CD8-positive, alpha-beta memory T cell (primary cell): ENCODE data around the gene GASK1A. TPM values are rescaled to one million over a fixed set of nuclear protein-coding genes. Genes with fewer than 3 reads are reported as not detected.

Experiments used
- CTCF ChIA-PET: fragments of 350-600 bp; sonication (Branson Sonifier 250); formaldehyde crosslinking; loops from one replicate; lab custom pipeline; 2021; ENCODE audit warnings: antibody characterized with exemption; lab: Charles Lee
- POLR2A ChIA-PET: fragments of 350-600 bp; sonication (Branson Sonifier 250); formaldehyde crosslinking; loops from one replicate; lab custom pipeline; 2021; ENCODE audit warnings: antibody characterized with exemption; lab: Charles Lee
- DNase-seq, 5 donors: peaks; one replicate each; pipeline versions ENCODE4 v3.0.0 to v3.0.0-alpha.2; 2020 to 2022; ENCODE audit warnings: mixed read lengths in 1 of 5
- H3K27ac ChIP-seq: one replicate; pipeline ENCODE4 v1.7.0; 2013; ENCODE audit warnings: low read depth, mild to moderate bottlenecking, low read length, moderate library complexity
- H3K27me3 ChIP-seq: 2 replicates; pipeline ENCODE4 v1.7.0; 2013; ENCODE audit warnings: low read length, mild to moderate bottlenecking; ENCODE audit not compliant: insufficient read depth, poor library complexity, severe bottlenecking
- H3K36me3 ChIP-seq: 2 replicates; pipeline ENCODE4 v1.7.0; 2013; ENCODE audit warnings: mild to moderate bottlenecking, low read length, moderate library complexity; ENCODE audit not compliant: insufficient read depth
- H3K4me1 ChIP-seq: 2 replicates; pipeline ENCODE4 v1.7.0; 2013; ENCODE audit warnings: mild to moderate bottlenecking, low read length, moderate library complexity; ENCODE audit not compliant: insufficient read depth
- H3K4me3 ChIP-seq: 2 replicates; pipeline ENCODE4 v1.7.0; 2013; ENCODE audit warnings: mild to moderate bottlenecking, low read length
- H3K9me3 ChIP-seq: 2 replicates; pipeline ENCODE4 v1.7.0; 2013; ENCODE audit warnings: mild to moderate bottlenecking, low read length
- H3K27ac Mint-ChIP-seq, 8 donors: one replicate each; pipeline ENCODE4 v1.8.0; 2020 to 2021; ENCODE audit warnings: mixed read lengths in 8 of 8, mild to moderate bottlenecking in 6 of 8, inconsistent platforms in 3 of 8, moderate library complexity in 3 of 8
- H3K27me3 Mint-ChIP-seq, 2 donors: one replicate each; pipeline ENCODE4 v1.8.0; 2020 to 2021; ENCODE audit warnings: mixed read lengths in 2 of 2, mild to moderate bottlenecking in 1 of 2, moderate library complexity in 1 of 2
- H3K36me3 Mint-ChIP-seq, 3 donors: one replicate each; pipeline ENCODE4 v1.8.0; 2020 to 2021; ENCODE audit warnings: mixed read lengths in 3 of 3, inconsistent platforms in 1 of 3, mild to moderate bottlenecking in 1 of 3
- H3K4me1 Mint-ChIP-seq, 3 donors: one replicate each; pipeline ENCODE4 v1.8.0; 2020 to 2021; ENCODE audit warnings: mixed read lengths in 3 of 3, inconsistent platforms in 1 of 3, mild to moderate bottlenecking in 1 of 3
- H3K4me3 Mint-ChIP-seq, 7 donors: one replicate each; pipeline ENCODE4 v1.8.0; 2020 to 2021; ENCODE audit warnings: mixed read lengths in 7 of 7, mild to moderate bottlenecking in 6 of 7, moderate library complexity in 4 of 7, inconsistent platforms in 2 of 7
- H3K9me3 Mint-ChIP-seq, 5 donors: one replicate each; pipeline ENCODE4 v1.8.0; 2020 to 2022; ENCODE audit warnings: mixed read lengths in 5 of 5, mild to moderate bottlenecking in 3 of 5, moderate library complexity in 2 of 5, inconsistent platforms in 1 of 5
- polyA plus RNA-seq: library from polyadenylated mRNA; unstranded; fragments of 300-500 nt; fragmentation: Illumina TruSeq; gene quantifications from one replicate; pipeline ENCODE4 v1.2.3, GENCODE V29; 2021
- total RNA-seq, 2 experiments: library from RNA; stranded (reverse); gene quantifications; one replicate each; pipeline ENCODE4 v1.2.3, GENCODE V29; 2021

Gene GASK1A
- total and polyA plus RNA-seq, 3 experiments from 2014 or later = not detected

DNA sequence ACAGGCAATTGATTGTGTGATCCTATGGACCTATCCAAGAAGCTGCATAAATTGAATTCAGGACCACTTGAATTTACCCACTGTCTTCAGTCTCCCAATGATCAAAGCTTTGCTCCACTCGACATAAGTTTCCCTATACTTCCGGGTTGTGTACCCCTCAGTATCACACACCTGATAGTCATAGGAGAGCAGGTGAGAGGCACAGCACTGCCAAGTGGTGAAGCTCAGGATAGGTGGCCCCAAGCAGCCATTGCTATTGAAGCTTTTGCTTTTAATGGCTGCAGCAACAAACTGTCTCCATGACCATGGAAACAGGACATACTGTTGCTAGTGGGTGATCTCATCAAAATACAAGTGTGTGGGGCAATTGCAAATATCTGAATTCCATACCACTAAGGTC, 27.7 kb downstream of the GASK1A start:
- H3K9me3 ChIP-seq = peaks cover 4% of the 10 kb centered on the region
- no peaks in the 10 kb centered on the region for H3K36me3 ChIP-seq
- Mint-ChIP-seq H3K9me3 (peaks cover 0 to 6% (median 3%) of the 10 kb centered on the region in 5 donors), H3K27ac (no peak overlapping the region), H3K36me3 (peaks cover 0 to 6% (median 0%) of the 10 kb centered on the region in 3 donors), H3K27me3 (peaks cover 3 to 7% of the 10 kb centered on the region in 2 donors), H3K4me3 (no peak overlapping the region), H3K4me1 (peaks cover 0 to 9% (median 0%) of the 10 kb centered on the region in 3 donors)
- no peak overlapping the region for H3K4me3 ChIP-seq
- POLR2A ChIA-PET = no interaction called here
- CTCF ChIA-PET = interaction anchor here (0.6 kb wide), 1 partner anchor 217 kb away, joined by 3 read pairs; no protein-coding TSS in a partner anchor
- DNase-seq = no peak
- H3K27me3 ChIP-seq = no peaks in the 10 kb centered on the region
- no peak overlapping the region for H3K27ac ChIP-seq
- no peaks in the 10 kb centered on the region for H3K4me1 ChIP-seq

DNA sequence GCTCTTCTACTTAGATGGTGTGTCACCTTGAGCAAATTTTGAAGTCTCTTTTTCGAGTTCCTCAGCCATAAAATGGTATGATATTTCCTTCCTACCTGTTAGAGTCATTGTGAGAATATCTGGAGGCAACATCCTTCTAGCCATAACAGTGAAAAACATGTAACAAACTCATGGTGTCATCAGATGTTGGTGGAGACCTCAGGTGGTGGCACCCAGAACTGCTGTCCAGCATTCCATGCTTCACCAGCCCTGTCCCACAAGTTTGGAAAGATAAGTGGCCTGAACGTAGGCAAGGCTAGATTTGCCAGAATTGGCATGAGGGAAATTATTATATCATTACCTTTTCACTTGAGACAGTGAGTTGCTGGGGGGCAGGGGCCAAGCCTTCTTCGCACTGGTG, 30.4 kb downstream of the GASK1A start:
- POLR2A ChIA-PET = no interaction called here
- H3K27ac ChIP-seq = no peak overlapping the region
- Mint-ChIP-seq H3K4me3 (no peak overlapping the region), H3K9me3 (peaks cover 0 to 6% (median 3%) of the 10 kb centered on the region in 5 donors), H3K27ac (no peak overlapping the region), H3K36me3 (peaks cover 0 to 6% (median 0%) of the 10 kb centered on the region in 3 donors), H3K4me1 (peaks cover 0 to 9% (median 0%) of the 10 kb centered on the region in 3 donors), H3K27me3 (peaks cover 3 to 4% of the 10 kb centered on the region in 2 donors)
- CTCF ChIA-PET = no interaction called here
- H3K4me3 ChIP-seq = no peak overlapping the region
- H3K27me3 ChIP-seq = no peaks in the 10 kb centered on the region
- peaks cover 9% of the 10 kb centered on the region for H3K4me1 ChIP-seq
- no peak for DNase-seq
- H3K36me3 ChIP-seq = no peaks in the 10 kb centered on the region
- H3K9me3 ChIP-seq = peaks cover 30% of the 10 kb centered on the region

DNA sequence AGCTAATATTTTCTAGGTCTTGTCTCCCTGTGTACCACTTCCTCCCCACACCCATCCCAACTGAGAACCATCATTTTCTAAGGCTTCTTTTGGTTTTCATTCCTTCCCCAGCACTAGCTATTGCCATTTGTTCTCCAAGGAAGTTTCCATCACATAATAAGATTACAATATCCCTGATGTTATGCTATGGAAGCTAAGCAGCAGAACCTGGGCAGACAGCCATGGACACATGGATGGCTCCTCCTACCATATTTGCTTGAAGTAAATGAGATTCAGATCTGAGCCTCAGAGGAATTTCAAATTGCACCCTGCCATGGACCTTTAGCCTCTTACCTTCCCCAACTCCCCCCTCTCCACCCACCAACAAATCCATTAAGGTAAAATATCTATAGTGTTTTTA, 31.5 kb downstream of the GASK1A start:
- H3K27ac Mint-ChIP-seq = peak overlapping the region in 1 of 8 donors; percentile 50
- CTCF ChIA-PET = no interaction called here
- peaks cover 0 to 6% (median 0%) of the 10 kb centered on the region in 3 donors for H3K36me3 Mint-ChIP-seq
- peaks cover 0 to 6% (median 0%) of the 10 kb centered on the region in 3 donors for H3K4me1 Mint-ChIP-seq
- Histone ChIP-seq H3K27me3 (no peaks in the 10 kb centered on the region), H3K4me3 (no peak overlapping the region), H3K27ac (no peak overlapping the region), H3K9me3 (peaks cover 41% of the 10 kb centered on the region), H3K36me3 (no peaks in the 10 kb centered on the region), H3K4me1 (peaks cover 18% of the 10 kb centered on the region)
- H3K9me3 Mint-ChIP-seq = peaks cover 0 to 6% (median 3%) of the 10 kb centered on the region in 5 donors
- DNase-seq = no peak
- peaks cover 3 to 4% of the 10 kb centered on the region in 2 donors for H3K27me3 Mint-ChIP-seq
- peak overlapping the region in 1 of 7 donors; percentile 66 for H3K4me3 Mint-ChIP-seq
- POLR2A ChIA-PET = no interaction called here

DNA sequence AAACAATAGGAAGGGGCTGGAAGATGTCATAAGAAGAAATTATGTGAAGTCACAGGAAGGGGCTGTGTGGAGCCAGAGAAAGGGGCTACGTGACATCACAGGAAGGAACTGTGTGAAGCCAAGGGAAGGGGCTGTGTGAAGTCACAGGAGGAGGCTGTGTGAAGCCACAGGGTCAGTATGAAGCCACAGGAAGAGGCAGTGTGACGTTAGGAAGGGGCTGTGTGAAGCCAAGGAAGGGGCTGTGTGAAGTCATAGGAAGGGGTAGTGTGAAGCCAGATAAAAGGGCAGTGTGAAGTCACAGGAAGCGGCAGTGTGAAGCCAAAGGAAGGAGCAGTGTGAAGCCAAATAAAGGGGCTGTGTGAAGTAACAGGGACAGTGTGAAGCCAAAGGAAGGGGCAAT, 32.5 kb downstream of the GASK1A start:
- Histone ChIP-seq H3K27me3 (no peaks in the 10 kb centered on the region), H3K36me3 (no peaks in the 10 kb centered on the region), H3K9me3 (peaks cover 51% of the 10 kb centered on the region), H3K27ac (peak overlapping the region; percentile 19), H3K4me1 (peaks cover 28% of the 10 kb centered on the region), H3K4me3 (no peak overlapping the region)
- Mint-ChIP-seq H3K27me3 (peaks cover 3 to 4% of the 10 kb centered on the region in 2 donors), H3K4me1 (no peaks in the 10 kb centered on the region), H3K4me3 (no peak overlapping the region), H3K36me3 (no peaks in the 10 kb centered on the region), H3K27ac (no peak overlapping the region), H3K9me3 (peaks cover 0 to 6% (median 3%) of the 10 kb centered on the region in 5 donors)
- peak in 3 of 5 donors; percentile 3 to 57 (median 40) for DNase-seq
- ChIA-PET POLR2A (no interaction called here), CTCF (no interaction called here)

DNA sequence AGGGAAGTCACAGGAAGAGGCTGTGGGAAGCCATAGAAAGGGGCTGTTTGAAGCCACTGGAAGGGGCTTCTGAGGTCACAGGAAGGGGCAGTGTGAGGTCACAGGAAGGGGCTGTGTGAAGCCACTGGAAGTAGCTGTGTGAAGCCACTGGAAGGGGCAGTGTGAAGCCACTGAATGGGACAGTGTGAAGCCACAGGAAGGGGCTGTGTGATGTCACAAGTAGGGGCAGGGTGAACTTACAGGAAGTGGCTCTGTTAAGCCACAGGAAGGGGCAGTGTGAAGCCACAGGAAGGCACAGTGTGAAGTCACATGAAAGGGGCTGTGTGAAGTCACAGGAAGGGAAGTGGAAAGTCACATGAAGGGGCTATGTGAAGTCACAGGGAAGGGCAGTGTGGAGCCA, 33.1 kb downstream of the GASK1A start:
- no peak overlapping the region for H3K27ac Mint-ChIP-seq
- Histone ChIP-seq H3K27ac (peak overlapping the region; percentile 19), H3K4me3 (no peak overlapping the region), H3K36me3 (no peaks in the 10 kb centered on the region), H3K4me1 (peaks cover 30% of the 10 kb centered on the region), H3K27me3 (no peaks in the 10 kb centered on the region), H3K9me3 (peaks cover 57% of the 10 kb centered on the region)
- ChIA-PET POLR2A (no interaction called here), CTCF (no interaction called here)
- peak in 2 of 5 donors; percentile 17 to 53 for DNase-seq
- H3K4me3 Mint-ChIP-seq = no peak overlapping the region
- H3K9me3 Mint-ChIP-seq = peaks cover 0 to 6% (median 3%) of the 10 kb centered on the region in 5 donors
- no peaks in the 10 kb centered on the region for H3K4me1 Mint-ChIP-seq
- H3K27me3 Mint-ChIP-seq = peaks cover 2 to 3% of the 10 kb centered on the region in 2 donors
- no peaks in the 10 kb centered on the region for H3K36me3 Mint-ChIP-seq

DNA sequence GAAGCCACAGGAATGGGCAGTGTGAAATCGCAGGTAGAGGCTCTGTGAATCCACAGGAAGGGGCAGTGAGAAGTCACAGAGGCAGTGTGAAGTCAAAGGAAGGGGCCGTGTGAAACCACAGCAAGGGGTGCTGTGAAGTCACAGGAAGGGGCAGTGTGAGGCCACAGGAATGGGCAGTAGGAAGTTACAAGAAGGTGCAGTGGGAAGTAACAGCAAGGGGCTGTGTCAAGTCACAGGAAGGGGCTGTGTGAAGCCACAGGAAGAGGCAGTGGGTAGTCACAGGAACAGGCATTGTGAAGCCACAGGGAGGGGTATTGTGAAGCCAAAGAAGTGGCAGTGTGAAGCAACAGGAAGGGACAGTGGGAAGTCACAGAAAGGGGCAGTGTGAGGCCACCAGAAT, 34.1 kb downstream of the GASK1A start:
- H3K4me3 Mint-ChIP-seq = no peak overlapping the region
- peak overlapping the region; percentile 30 for H3K4me3 ChIP-seq
- peak overlapping the region; percentile 48 for H3K27ac ChIP-seq
- peaks cover 0 to 6% (median 3%) of the 10 kb centered on the region in 5 donors for H3K9me3 Mint-ChIP-seq
- H3K36me3 Mint-ChIP-seq = no peaks in the 10 kb centered on the region
- H3K27me3 Mint-ChIP-seq = peaks cover 0 to 2% of the 10 kb centered on the region in 2 donors
- H3K36me3 ChIP-seq = no peaks in the 10 kb centered on the region
- ChIA-PET CTCF (no interaction called here), POLR2A (no interaction called here)
- H3K27me3 ChIP-seq = no peaks in the 10 kb centered on the region
- no peak overlapping the region for H3K27ac Mint-ChIP-seq
- DNase-seq = peak in 2 of 5 donors; percentile 12 to 52
- H3K9me3 ChIP-seq = peaks cover 63% of the 10 kb centered on the region
- H3K4me1 Mint-ChIP-seq = peaks cover 0 to 2% (median 0%) of the 10 kb centered on the region in 3 donors
- peaks cover 30% of the 10 kb centered on the region for H3K4me1 ChIP-seq

DNA sequence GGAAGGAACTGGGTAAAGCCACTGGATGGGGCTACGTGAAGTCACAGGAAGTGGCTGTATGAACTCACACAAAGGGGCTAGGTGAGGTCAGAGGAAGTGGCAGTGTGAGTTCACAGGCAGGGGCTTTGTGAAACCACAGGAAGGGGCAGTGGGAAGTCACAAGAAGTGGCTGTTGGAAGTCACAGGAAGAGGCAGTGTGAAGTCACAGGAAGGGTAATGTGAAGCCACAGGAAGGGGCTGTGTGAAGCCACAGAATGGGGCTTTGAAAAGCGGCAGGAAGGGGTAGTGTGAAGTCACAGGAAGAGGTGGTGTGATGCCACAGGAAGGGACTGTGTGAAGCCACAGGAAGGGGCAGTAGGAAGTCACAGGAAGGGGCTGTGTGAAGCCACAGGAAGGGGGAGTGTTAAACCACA, 34.6 kb downstream of the GASK1A start:
- Mint-ChIP-seq H3K4me1 (peaks cover 0 to 5% (median 1%) of the 10 kb centered on the region in 3 donors), H3K27ac (no peak overlapping the region), H3K4me3 (no peak overlapping the region), H3K27me3 (peaks cover 0 to 2% of the 10 kb centered on the region in 2 donors), H3K36me3 (no peaks in the 10 kb centered on the region), H3K9me3 (peaks cover 0 to 6% (median 3%) of the 10 kb centered on the region in 5 donors)
- Histone ChIP-seq H3K9me3 (peaks cover 63% of the 10 kb centered on the region), H3K4me1 (peaks cover 33% of the 10 kb centered on the region), H3K36me3 (no peaks in the 10 kb centered on the region), H3K4me3 (no peak overlapping the region), H3K27me3 (no peaks in the 10 kb centered on the region), H3K27ac (peak overlapping the region; percentile 48)
- DNase-seq = peak; percentile 10 to 81 (median 56)
- ChIA-PET POLR2A (no interaction called here), CTCF (no interaction called here)

DNA sequence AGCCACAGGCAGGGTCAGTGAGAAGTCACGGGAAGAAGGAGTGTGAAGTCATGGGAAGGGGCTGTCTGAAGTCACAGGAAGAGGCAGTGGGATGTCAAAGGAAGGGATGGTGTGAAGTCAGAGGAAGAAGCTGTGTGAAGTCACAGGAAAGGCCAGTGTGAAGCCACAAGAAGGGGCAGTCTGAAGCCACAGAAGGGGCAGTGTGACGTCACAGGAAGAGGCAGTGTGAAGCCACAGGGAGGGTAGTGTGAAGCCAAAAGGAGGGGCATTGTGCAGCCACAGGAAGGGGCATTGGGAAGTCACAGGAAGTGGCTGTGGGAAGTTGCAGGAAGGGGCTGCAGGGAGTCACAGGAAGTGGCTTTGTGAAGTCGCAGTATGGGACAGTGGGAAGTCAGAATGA, 35.1 kb downstream of the GASK1A start:
- H3K9me3 ChIP-seq = peaks cover 63% of the 10 kb centered on the region
- DNase-seq = peak in 1 of 5 donors; percentile 66
- Mint-ChIP-seq H3K9me3 (peaks cover 0 to 8% (median 3%) of the 10 kb centered on the region in 5 donors), H3K27me3 (peaks cover 0 to 4% of the 10 kb centered on the region in 2 donors), H3K4me3 (no peak overlapping the region), H3K36me3 (no peaks in the 10 kb centered on the region), H3K27ac (no peak overlapping the region), H3K4me1 (peaks cover 0 to 6% (median 5%) of the 10 kb centered on the region in 3 donors)
- peak overlapping the region; percentile 48 for H3K27ac ChIP-seq
- no peaks in the 10 kb centered on the region for H3K36me3 ChIP-seq
- CTCF ChIA-PET = no interaction called here
- no peaks in the 10 kb centered on the region for H3K27me3 ChIP-seq
- POLR2A ChIA-PET = no interaction called here
- peaks cover 37% of the 10 kb centered on the region for H3K4me1 ChIP-seq
- H3K4me3 ChIP-seq = no peak overlapping the region
